ENCODE results near the gene MAMDC4. TPM values are rescaled to one million over a fixed set of nuclear protein-coding genes. Genes with fewer than 3 reads are reported as not detected.

The MAMDC4 gene
- total and polyA plus RNA-seq, 2 of the 13 experiments (the other 11 are each of a cell fraction or from before 2014, with no cell fraction given): 6.0 to 6.8 TPM

- TF ChIP-seq SNAPC2 (CRISPR knock-in tag; IDR thresholded peaks at IDR 0.05) (no peak), CENPX (CRISPR knock-in tag; IDR thresholded peaks at IDR 0.05) (no peak), FOSL2 (CRISPR knock-in tag; IDR thresholded peaks at IDR 0.05) (no peak), ZNF296 (CRISPR knock-in tag; conservative IDR thresholded peaks at IDR 0.05) (no peak), SALL1 (CRISPR knock-in tag; IDR thresholded peaks at IDR 0.05) (no peak), SRSF4 (IDR thresholded peaks at IDR 0.05; ENCODE audit: low read depth, low read length, poor library complexity, severe bottlenecking) (no peak), ZNF121 (CRISPR knock-in tag; IDR thresholded peaks at IDR 0.05) (no peak), TBP (CRISPR knock-in tag; IDR thresholded peaks at IDR 0.05) (no peak), PRDM15 (CRISPR knock-in tag; IDR thresholded peaks at IDR 0.05) (no peak), ZKSCAN1 (IDR thresholded peaks at IDR 0.05; ENCODE audit: low read length) (no peak), POLR2AphosphoS5 (IDR thresholded peaks at IDR 0.05; ENCODE audit: low read depth, low read length) (peak; percentile 53), ZNF430 (CRISPR knock-in tag; IDR thresholded peaks at IDR 0.05) (no peak), CAMTA2 (CRISPR knock-in tag; IDR thresholded peaks at IDR 0.05; ENCODE audit: borderline replicate concordance) (0 out of 2 replicates have a peak, but pooled peaks have one; percentile 26), ZNF746 (CRISPR knock-in tag; IDR thresholded peaks at IDR 0.05) (no peak), TIGD3 (CRISPR knock-in tag; IDR thresholded peaks at IDR 0.05; ENCODE audit: borderline replicate concordance) (no peak), JUNB (CRISPR knock-in tag; IDR thresholded peaks at IDR 0.05; ENCODE audit: borderline replicate concordance) (0 out of 2 replicates have a peak, but pooled peaks have one; percentile 17), STAT6 (CRISPR knock-in tag; IDR thresholded peaks at IDR 0.05; ENCODE audit: borderline replicate concordance) (no peak), TCF12 (IDR thresholded peaks at IDR 0.05) (no peak), TCF12 (CRISPR knock-in tag; IDR thresholded peaks at IDR 0.05) (peak; percentile 57; the same call in 1 of the 2 replicates), KDM4B (CRISPR knock-in tag; IDR thresholded peaks at IDR 0.05) (no peak), ZNF639 (CRISPR knock-in tag; conservative IDR thresholded peaks at IDR 0.05) (peak; percentile 1; the same call in 1 of the 2 replicates)
Measured at GRCh38 chr9:136848393-136849037, 3.6 kb upstream of the MAMDC4 start (continued).
